ENCODE results near the gene ATP6V1B1.

The ATP6V1B1 gene

GRCh38 chr2:70901227-70902066, 34.3 kb upstream of the ATP6V1B1 start:
- DNase-seq (ENCODE audit: low read depth), result no peak

- DNase-seq (ENCODE audit: low read depth), result no peak
Observed at GRCh38 chr2:70902067-70902442, 33.6 kb upstream of the ATP6V1B1 start.

GRCh38 chr2:70902579-70902978, 33.1 kb upstream of the ATP6V1B1 start:
- DNase-seq (ENCODE audit: low read depth), result no peak

- DNase-seq (ENCODE audit: low read depth), result no peak
Observed at GRCh38 chr2:70903171-70903570, 32.5 kb upstream of the ATP6V1B1 start.

- no peak for DNase-seq (ENCODE audit: low read depth)
Observed at GRCh38 chr2:70903641-70904340, 31.9 kb upstream of the ATP6V1B1 start.

- no peak for DNase-seq (ENCODE audit: low read depth)
Observed at GRCh38 chr2:70904371-70905216, 31.1 kb upstream of the ATP6V1B1 start.

GRCh38 chr2:70905443-70906421, 30.0 kb upstream of the ATP6V1B1 start:
- no peak for DNase-seq (ENCODE audit: low read depth)

- DNase-seq (ENCODE audit: low read depth), result no peak
Observed at GRCh38 chr2:70906439-70907005, 29.2 kb upstream of the ATP6V1B1 start.

GRCh38 chr2:70907130-70908057, 28.3 kb upstream of the ATP6V1B1 start:
- no peak for DNase-seq (ENCODE audit: low read depth)

- DNase-seq (ENCODE audit: low read depth), result no peak
Observed at GRCh38 chr2:70916291-70916690, 19.4 kb upstream of the ATP6V1B1 start.

- no peak for DNase-seq (ENCODE audit: low read depth)
Observed at GRCh38 chr2:70918016-70918415, 17.7 kb upstream of the ATP6V1B1 start.

GRCh38 chr2:70919672-70920366, 15.9 kb upstream of the ATP6V1B1 start:
- DNase-seq (ENCODE audit: low read depth), result peak; percentile 55

- DNase-seq (ENCODE audit: low read depth), result no peak
Observed at GRCh38 chr2:70920367-70920715, 15.4 kb upstream of the ATP6V1B1 start.

- no peak for DNase-seq (ENCODE audit: low read depth)
Observed at GRCh38 chr2:70921031-70921430, 14.7 kb upstream of the ATP6V1B1 start.

GRCh38 chr2:70921839-70922234, 13.9 kb upstream of the ATP6V1B1 start:
- no peak for DNase-seq (ENCODE audit: low read depth)

GRCh38 chr2:70922235-70923234, 13.2 kb upstream of the ATP6V1B1 start:
- no peak for DNase-seq (ENCODE audit: low read depth)

- no peak for DNase-seq (ENCODE audit: low read depth)
Observed at GRCh38 chr2:70923378-70924015, 12.2 kb upstream of the ATP6V1B1 start.

- no peak for DNase-seq (ENCODE audit: low read depth)
Observed at GRCh38 chr2:70926042-70926441, 9.7 kb upstream of the ATP6V1B1 start.

Data from stimulated activated CD8-positive, alpha-beta memory T cell treated with anti-CD3 and anti-CD28 coated beads, Interleukin-15, amount 100 ng/mL, for 1 hour (primary cell).